Upper lobe of right lung (tissue), 1 donor: Measurements from ENCODE around the gene SLC44A5. TPM values are rescaled to one million over a fixed set of nuclear protein-coding genes. Genes with fewer than 3 reads are reported as not detected.

Experiments used
- ATAC-seq: fragments of 200-7000 bp; cut with Tn5 transposase; one replicate; pipeline ENCODE4 v1.9.1; 2020; ENCODE audit warnings: mild to moderate bottlenecking, moderate library complexity
- DNase-seq: peaks from one replicate; pipeline ENCODE4 v3.0.0-alpha.2; 2020
- H3K27ac ChIP-seq: fragments of 200-600 bp; one replicate; pipeline ENCODE4 v1.8.0; 2022
- H3K27me3 ChIP-seq: fragments of 200-600 bp; one replicate; pipeline ENCODE4 v1.8.0; 2022; ENCODE audit warnings: mild to moderate bottlenecking
- H3K36me3 ChIP-seq: fragments of 200-600 bp; one replicate; pipeline ENCODE4 v1.8.0; 2022
- H3K4me1 ChIP-seq: fragments of 200-600 bp; one replicate; pipeline ENCODE4 v1.8.0; 2022
- H3K4me3 ChIP-seq: fragments of 200-600 bp; one replicate; pipeline ENCODE4 v1.8.0; 2022; ENCODE audit warnings: mild to moderate bottlenecking
- H3K9me3 ChIP-seq: fragments of 200-600 bp; one replicate; pipeline ENCODE4 v1.8.0; 2022
- CTCF ChIP-seq: fragments of 200-600 bp; IDR thresholded peaks from one replicate; pipeline ENCODE4 v1.8.0; 2022; ENCODE audit warnings: antibody characterized with exemption
- intact Hi-C: fragments of 100-400 bp; cut with DNase I; formaldehyde crosslinking; loops from one replicate; pipeline ENCODE4 v1.11.0; 2022
- total RNA-seq: library from RNA; stranded (reverse); fragmentation: NEBNext Ultra II Directional; extraction: Animal tissue kit (Norgen Biotek cat#: 25700); gene quantifications from one replicate; pipeline ENCODE4 v1.2.1, GENCODE V29; 2021
- donor health status: DM: no; HTN: yes; CAD: no; lungs with severe emphysema.

The SLC44A5 gene
- total RNA-seq, 1 donor from 2014 or later: 0.55 TPM

- Histone ChIP-seq H3K4me1 (no peaks in the 10 kb centered on the region), H3K4me3 (no peak overlapping the region), H3K9me3 (no peaks in the 10 kb centered on the region), H3K36me3 (no peaks in the 10 kb centered on the region), H3K27ac (no peak overlapping the region), H3K27me3 (no peaks in the 10 kb centered on the region)
- ATAC-seq (no peak), DNase-seq (no peak)
- TF ChIP-seq CTCF: no peak
- intact Hi-C loops: no loop called here
Measured at GRCh38 chr1:75469586-75470173, 141.2 kb downstream of the SLC44A5 start.

- ATAC-seq (no peak), DNase-seq (no peak)
- Histone ChIP-seq H3K27me3 (no peaks in the 10 kb centered on the region), H3K4me1 (no peaks in the 10 kb centered on the region), H3K4me3 (no peak overlapping the region), H3K9me3 (no peaks in the 10 kb centered on the region), H3K27ac (no peak overlapping the region), H3K36me3 (no peaks in the 10 kb centered on the region)
- intact Hi-C loops: no loop called here
- TF ChIP-seq CTCF: no peak
Measured at GRCh38 chr1:75461808-75462325, 149.0 kb downstream of the SLC44A5 start.

GRCh38 chr1:75449998-75450397 lies 160.9 kb downstream of the SLC44A5 start:
- no peak overlapping the region for H3K27ac ChIP-seq
- ATAC-seq: no peak
- H3K9me3 ChIP-seq: no peaks in the 10 kb centered on the region
- no peak for TF ChIP-seq CTCF
- no peaks in the 10 kb centered on the region for H3K4me1 ChIP-seq
- H3K4me3 ChIP-seq: no peak overlapping the region
- no peak for DNase-seq
- intact Hi-C loops: no loop called here
- no peaks in the 10 kb centered on the region for H3K36me3 ChIP-seq
- no peaks in the 10 kb centered on the region for H3K27me3 ChIP-seq

- Histone ChIP-seq H3K27ac (no peak overlapping the region), H3K36me3 (no peaks in the 10 kb centered on the region), H3K4me3 (no peak overlapping the region), H3K4me1 (no peaks in the 10 kb centered on the region), H3K27me3 (no peaks in the 10 kb centered on the region), H3K9me3 (no peaks in the 10 kb centered on the region)
- ATAC-seq (no peak), DNase-seq (no peak)
- intact Hi-C loops: no loop called here
- no peak for TF ChIP-seq CTCF
Measured at GRCh38 chr1:75444220-75444619, 166.7 kb downstream of the SLC44A5 start.

- H3K4me3 ChIP-seq: no peak overlapping the region
- no peaks in the 10 kb centered on the region for H3K27me3 ChIP-seq
- ATAC-seq (no peak), DNase-seq (no peak)
- H3K4me1 ChIP-seq: no peaks in the 10 kb centered on the region
- H3K27ac ChIP-seq: no peak overlapping the region
- TF ChIP-seq CTCF: no peak
- H3K9me3 ChIP-seq: no peaks in the 10 kb centered on the region
- intact Hi-C loops: no loop called here
- H3K36me3 ChIP-seq: no peaks in the 10 kb centered on the region
Measured at GRCh38 chr1:75440274-75440673, 170.6 kb downstream of the SLC44A5 start.

- Histone ChIP-seq H3K4me3 (no peak overlapping the region), H3K9me3 (no peaks in the 10 kb centered on the region), H3K27me3 (no peaks in the 10 kb centered on the region), H3K36me3 (no peaks in the 10 kb centered on the region), H3K4me1 (no peaks in the 10 kb centered on the region), H3K27ac (no peak overlapping the region)
- DNase-seq (no peak), ATAC-seq (peak; percentile 38)
- intact Hi-C loops: no loop called here
- TF ChIP-seq CTCF: no peak
Measured at GRCh38 chr1:75438355-75438754, 172.6 kb downstream of the SLC44A5 start.
